Measurements from ENCODE around the gene IMMP2L. TPM values are rescaled to one million over a fixed set of nuclear protein-coding genes. Genes with fewer than 3 reads are reported as not detected.

IMMP2L gene
- polyA plus RNA-seq, 1 experiment, result 5.8 TPM

DNA sequence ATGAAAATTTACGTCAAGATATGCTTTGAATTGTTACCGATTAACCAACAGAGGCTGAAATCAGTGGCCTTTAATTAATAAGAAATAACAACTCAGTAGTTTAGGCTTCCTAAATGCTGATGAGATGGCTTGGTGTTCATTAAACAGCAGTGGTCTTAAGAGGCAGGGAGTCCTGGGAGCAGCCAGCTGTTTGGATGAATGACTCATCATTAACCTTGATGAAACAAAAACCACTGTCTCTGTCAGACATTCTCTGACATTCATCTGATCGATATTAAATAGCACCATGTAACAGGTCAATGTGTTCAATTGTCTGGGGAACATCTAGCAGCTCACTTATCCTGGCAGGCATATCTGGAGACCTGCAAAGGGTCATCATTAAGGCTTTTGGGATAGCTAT is 705.6 kb downstream of the IMMP2L start:
- DNase-seq (ENCODE audit: low read depth), result no peak
- H3K36me3 ChIP-seq (ENCODE audit: control insufficient read depth, insufficient read depth, low read length), result no peaks in the 10 kb centered on the region
- H3K27me3 ChIP-seq (ENCODE audit: control insufficient read depth, insufficient read depth, low read length), result no peaks in the 10 kb centered on the region
- ChIA-PET CTCF (no interaction called here), POLR2A (no interaction called here)
- TF ChIP-seq, protein P1, sequence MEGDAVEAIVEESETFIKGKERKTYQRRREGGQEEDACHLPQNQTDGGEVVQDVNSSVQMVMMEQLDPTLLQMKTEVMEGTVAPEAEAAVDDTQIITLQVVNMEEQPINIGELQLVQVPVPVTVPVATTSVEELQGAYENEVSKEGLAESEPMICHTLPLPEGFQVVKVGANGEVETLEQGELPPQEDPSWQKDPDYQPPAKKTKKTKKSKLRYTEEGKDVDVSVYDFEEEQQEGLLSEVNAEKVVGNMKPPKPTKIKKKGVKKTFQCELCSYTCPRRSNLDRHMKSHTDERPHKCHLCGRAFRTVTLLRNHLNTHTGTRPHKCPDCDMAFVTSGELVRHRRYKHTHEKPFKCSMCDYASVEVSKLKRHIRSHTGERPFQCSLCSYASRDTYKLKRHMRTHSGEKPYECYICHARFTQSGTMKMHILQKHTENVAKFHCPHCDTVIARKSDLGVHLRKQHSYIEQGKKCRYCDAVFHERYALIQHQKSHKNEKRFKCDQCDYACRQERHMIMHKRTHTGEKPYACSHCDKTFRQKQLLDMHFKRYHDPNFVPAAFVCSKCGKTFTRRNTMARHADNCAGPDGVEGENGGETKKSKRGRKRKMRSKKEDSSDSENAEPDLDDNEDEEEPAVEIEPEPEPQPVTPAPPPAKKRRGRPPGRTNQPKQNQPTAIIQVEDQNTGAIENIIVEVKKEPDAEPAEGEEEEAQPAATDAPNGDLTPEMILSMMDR (IDR thresholded peaks at IDR 0.05; ENCODE audit: insufficient read depth, low read depth, low read length), result no peak
- H3K4me3 ChIP-seq (ENCODE audit: low read depth, low read length), result no peak overlapping the region

DNA sequence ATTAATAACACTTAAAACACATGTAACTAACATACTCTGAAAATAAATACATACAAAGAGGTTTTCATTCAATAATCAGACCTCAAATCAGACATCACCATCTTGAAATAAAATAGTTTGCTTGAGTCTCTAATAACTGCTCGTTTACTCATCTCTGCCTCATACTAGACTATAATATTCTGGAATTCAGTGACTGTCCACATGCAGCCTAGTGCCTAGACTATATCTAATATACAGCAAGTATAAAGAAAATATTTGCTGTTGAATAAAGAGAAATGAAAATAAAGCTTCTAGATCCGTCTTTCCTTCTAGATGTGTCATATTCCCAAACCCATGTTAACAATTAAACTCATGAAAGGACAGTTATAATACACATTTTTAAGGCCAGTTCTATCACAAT is 707.6 kb downstream of the IMMP2L start:
- no peak for DNase-seq (ENCODE audit: low read depth)
- Histone ChIP-seq H3K36me3 (ENCODE audit: control insufficient read depth, insufficient read depth, low read length) (no peaks in the 10 kb centered on the region), H3K4me3 (ENCODE audit: low read depth, low read length) (no peak overlapping the region), H3K27me3 (ENCODE audit: control insufficient read depth, insufficient read depth, low read length) (no peaks in the 10 kb centered on the region)
- TF ChIP-seq, protein P1 (IDR thresholded peaks at IDR 0.05; ENCODE audit: insufficient read depth, low read depth, low read length), result no peak
- ChIA-PET CTCF (no interaction called here), POLR2A (no interaction called here)

DNA sequence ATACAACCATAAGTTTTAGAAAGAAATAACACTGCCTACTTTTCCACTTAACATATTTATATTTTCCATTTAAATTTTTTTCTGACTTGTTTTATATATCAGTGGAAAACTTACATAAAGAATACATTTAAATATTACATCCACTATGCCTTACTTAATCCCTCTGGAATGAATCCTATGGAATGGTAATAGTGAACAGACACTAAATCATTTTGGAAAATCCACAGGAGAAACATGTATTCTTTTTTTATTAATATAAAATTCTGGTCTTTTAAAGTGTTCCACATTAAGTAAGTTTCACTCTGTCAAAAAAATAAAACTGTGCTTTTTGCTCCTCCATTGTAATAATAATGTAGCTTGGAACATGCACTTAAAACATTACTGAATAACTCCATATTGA is 708.1 kb downstream of the IMMP2L start:
- CTCF ChIA-PET, result no interaction called here

DNA sequence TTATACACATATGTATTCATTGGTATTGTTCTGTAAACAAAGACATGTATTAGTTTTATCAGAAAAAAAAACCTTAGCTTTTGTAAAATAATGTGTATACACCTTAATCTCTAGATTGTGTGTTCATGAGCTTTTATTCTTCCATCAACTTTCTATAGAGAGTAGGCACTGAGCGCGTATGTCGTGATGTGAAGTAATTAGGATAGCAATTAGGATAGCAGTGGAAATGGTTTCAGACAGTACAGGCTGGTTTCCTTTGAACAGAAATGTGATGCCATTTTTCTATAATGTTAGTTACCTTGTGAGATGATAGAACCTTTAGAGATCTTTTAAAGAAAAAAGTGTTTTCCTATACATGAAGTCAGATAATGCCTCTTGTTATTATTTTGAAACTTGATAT is 709.0 kb downstream of the IMMP2L start:
- no peak overlapping the region for H3K4me3 ChIP-seq (ENCODE audit: low read depth, low read length)
- H3K36me3 ChIP-seq (ENCODE audit: control insufficient read depth, insufficient read depth, low read length), result no peaks in the 10 kb centered on the region
- TF ChIP-seq, protein P1 (IDR thresholded peaks at IDR 0.05; ENCODE audit: insufficient read depth, low read depth, low read length), result no peak
- CTCF ChIA-PET, result interaction anchor here (1.0 kb wide), 1 partner anchor 41 kb away, joined by 3 read pairs; no protein-coding TSS in a partner anchor
- POLR2A ChIA-PET, result no interaction called here
- H3K27me3 ChIP-seq (ENCODE audit: control insufficient read depth, insufficient read depth, low read length), result no peaks in the 10 kb centered on the region
- no peak for DNase-seq (ENCODE audit: low read depth)

More for the DNA sequence above, 708.1 kb downstream of the IMMP2L start:
- TF ChIP-seq, protein P1 (IDR thresholded peaks at IDR 0.05; ENCODE audit: insufficient read depth, low read depth, low read length), result no peak
- Histone ChIP-seq H3K4me3 (ENCODE audit: low read depth, low read length) (no peak overlapping the region), H3K27me3 (ENCODE audit: control insufficient read depth, insufficient read depth, low read length) (no peaks in the 10 kb centered on the region), H3K36me3 (ENCODE audit: control insufficient read depth, insufficient read depth, low read length) (no peaks in the 10 kb centered on the region)
- no peak for DNase-seq (ENCODE audit: low read depth)
- POLR2A ChIA-PET, result no interaction called here

DNA sequence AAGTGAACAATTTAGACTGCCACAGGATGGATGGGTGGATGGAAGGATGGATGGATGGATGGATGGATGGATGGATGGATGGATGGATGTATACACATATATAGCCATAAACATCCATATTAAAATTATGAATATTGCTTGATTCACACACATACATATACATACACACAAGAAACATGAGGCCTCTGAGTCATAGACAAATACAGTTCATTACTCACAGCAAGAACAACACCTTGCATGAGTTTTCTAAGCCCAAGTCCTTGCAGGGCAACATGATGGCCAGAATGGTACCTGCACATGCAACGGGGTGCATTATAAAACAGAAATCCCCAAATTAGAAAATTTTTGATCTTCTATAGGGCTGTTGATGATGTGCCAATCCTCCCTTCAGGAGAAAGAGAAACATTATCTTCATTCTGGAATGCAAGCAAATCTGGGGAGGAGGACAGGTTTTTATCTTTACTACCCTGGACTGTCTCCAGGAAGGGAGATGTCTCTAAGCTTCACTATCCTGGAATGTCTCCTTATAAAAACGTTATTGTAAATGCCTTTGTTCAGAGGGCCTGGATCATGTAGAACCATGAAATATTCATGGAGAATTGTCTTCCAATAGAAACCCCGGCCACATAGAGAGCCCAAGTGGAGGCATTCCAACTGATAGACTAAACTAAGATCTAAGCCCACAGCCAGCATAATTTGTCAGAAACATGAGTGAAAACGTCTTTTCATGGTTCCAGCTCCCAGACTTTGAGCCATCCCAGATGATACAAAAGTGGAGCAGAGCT is 709.9 kb downstream of the IMMP2L start:
- ChIA-PET CTCF (interaction anchor here (0.8 to 1.0 kb wide), 2 partner anchors 40 to 130 kb away, joined by 3 read pairs; no protein-coding TSS in a partner anchor), POLR2A (no interaction called here)
- TF ChIP-seq, protein P1 (IDR thresholded peaks at IDR 0.05; ENCODE audit: insufficient read depth, low read depth, low read length), result no peak
- H3K36me3 ChIP-seq (ENCODE audit: control insufficient read depth, insufficient read depth, low read length), result no peaks in the 10 kb centered on the region
- H3K27me3 ChIP-seq (ENCODE audit: control insufficient read depth, insufficient read depth, low read length), result no peaks in the 10 kb centered on the region
- H3K4me3 ChIP-seq (ENCODE audit: low read depth, low read length), result no peak overlapping the region
- DNase-seq (ENCODE audit: low read depth), result no peak
